H9 (cell line): ENCODE measurements around the gene GSTM3. TPM values are rescaled to one million over a fixed set of nuclear protein-coding genes. Genes with fewer than 3 reads are reported as not detected.

ENCODE experiments used
- DNase-seq: peaks from one replicate; pipeline ENCODE4 v3.0.0-alpha.2; 2017
- H2AFZ ChIP-seq: one replicate; pipeline ENCODE4 v1.6.1; 2013; ENCODE audit warnings: mild to moderate bottlenecking, low read length, control low read depth, moderate library complexity
- H2AK5ac ChIP-seq: 2 replicates; pipeline ENCODE4 v1.6.1; 2013; ENCODE audit warnings: low read length, control low read depth, mixed read lengths; ENCODE audit not compliant: insufficient read length
- H2BK120ac ChIP-seq: one replicate; pipeline ENCODE4 v1.6.1; 2013; ENCODE audit warnings: low read depth, mild to moderate bottlenecking, low read length, control low read depth, inconsistent platforms; ENCODE audit not compliant: poor library complexity, severe bottlenecking
- H2BK12ac ChIP-seq: 2 replicates; pipeline ENCODE4 v1.6.1; 2013; ENCODE audit warnings: low read length, control low read depth, mixed read lengths, low read depth; ENCODE audit not compliant: insufficient read length
- H2BK15ac ChIP-seq: 2 replicates; pipeline ENCODE4 v1.6.1; 2013; ENCODE audit warnings: low read depth, low read length, control low read depth
- H2BK20ac ChIP-seq: one replicate; pipeline ENCODE4 v1.6.1; 2013; ENCODE audit warnings: low read depth, mild to moderate bottlenecking, low read length, control low read depth, inconsistent platforms; ENCODE audit not compliant: poor library complexity, severe bottlenecking
- H2BK5ac ChIP-seq: 2 replicates; pipeline ENCODE4 v1.6.1; 2013; ENCODE audit warnings: low read length, control low read depth, mixed read lengths; ENCODE audit not compliant: insufficient read length
- H3K14ac ChIP-seq: 2 replicates; pipeline ENCODE4 v1.6.1; 2013; ENCODE audit warnings: low read length, control low read depth; ENCODE audit not compliant: insufficient read depth
- H3K18ac ChIP-seq: 2 replicates; pipeline ENCODE4 v1.6.1; 2013; ENCODE audit warnings: low read depth, mild to moderate bottlenecking, mixed read lengths, low read length, control low read depth; ENCODE audit not compliant: insufficient read length
- H3K23ac ChIP-seq: 2 replicates; pipeline ENCODE4 v1.6.1; 2013; ENCODE audit warnings: low read length, control low read depth, mixed read lengths, low read depth; ENCODE audit not compliant: insufficient read length
- H3K23me2 ChIP-seq: 2 replicates; pipeline ENCODE4 v1.6.1; 2013; ENCODE audit warnings: low read depth, mild to moderate bottlenecking, mixed read lengths, low read length, control low read depth; ENCODE audit not compliant: insufficient read length, poor library complexity, severe bottlenecking
- H3K27ac ChIP-seq: 2 replicates; pipeline ENCODE4 v1.5.1; 2013; ENCODE audit warnings: low read length, control low read depth, mixed read lengths, low read depth; ENCODE audit not compliant: insufficient read length
- H3K27me3 ChIP-seq: 2 replicates; pipeline ENCODE4 v1.6.1; 2013; ENCODE audit warnings: low read length, control low read depth, inconsistent platforms; ENCODE audit not compliant: insufficient read depth
- H3K4ac ChIP-seq: 2 replicates; pipeline ENCODE4 v1.6.1; 2013; ENCODE audit warnings: low read depth, mild to moderate bottlenecking, control low read depth, inconsistent platforms, low read length, moderate library complexity
- H3K4me1 ChIP-seq: 2 replicates; pipeline ENCODE4 v1.6.1; 2013; ENCODE audit warnings: low read length, control low read depth, inconsistent platforms; ENCODE audit not compliant: insufficient read depth
- H3K4me2 ChIP-seq: 2 replicates; pipeline ENCODE4 v1.6.1; 2013; ENCODE audit warnings: low read length, control low read depth, mixed read lengths; ENCODE audit not compliant: insufficient read length, insufficient read depth
- H3K56ac ChIP-seq: 2 replicates; pipeline ENCODE4 v1.6.1; 2013; ENCODE audit warnings: low read depth, mild to moderate bottlenecking, mixed read lengths, low read length, control low read depth; ENCODE audit not compliant: insufficient read length
- H3K79me1 ChIP-seq: 2 replicates; pipeline ENCODE4 v1.6.1; 2013; ENCODE audit warnings: low read depth, mild to moderate bottlenecking, moderate library complexity, low read length, control low read depth, inconsistent platforms; ENCODE audit not compliant: insufficient read depth, poor library complexity, severe bottlenecking
- H3K79me2 ChIP-seq: 2 replicates; pipeline ENCODE4 v1.6.1; 2013; ENCODE audit warnings: low read length, control low read depth, inconsistent platforms; ENCODE audit not compliant: insufficient read depth
- H3K9ac ChIP-seq: 2 replicates; pipeline ENCODE4 v1.6.1; 2013; ENCODE audit warnings: low read length, control low read depth, mixed read lengths; ENCODE audit not compliant: insufficient read length; ENCODE audit errors: extremely low read depth
- H3K9me3 ChIP-seq: one replicate; pipeline ENCODE4 v1.6.1; 2013; ENCODE audit warnings: low read depth, low read length, inconsistent platforms; ENCODE audit not compliant: control insufficient read depth
- H3T11ph ChIP-seq: one replicate; pipeline ENCODE4 v1.6.1; 2013; ENCODE audit warnings: mild to moderate bottlenecking, low read length, control low read depth, inconsistent platforms
- H4K20me1 ChIP-seq: one replicate; pipeline ENCODE4 v1.6.1; 2013; ENCODE audit not compliant: control insufficient read depth, insufficient read length, insufficient read depth
- H4K5ac ChIP-seq: 2 replicates; pipeline ENCODE4 v1.6.1; 2013; ENCODE audit warnings: low read depth, mild to moderate bottlenecking, mixed read lengths, low read length, control low read depth; ENCODE audit not compliant: insufficient read length
- H4K8ac ChIP-seq: replicated peaks from 2 replicates; pipeline ENCODE4 v1.6.1; 2013; ENCODE audit warnings: low read length, control low read depth, mixed read lengths, low read depth; ENCODE audit not compliant: insufficient read length
- H4K91ac ChIP-seq: 2 replicates; pipeline ENCODE4 v1.6.1; 2013; ENCODE audit warnings: low read depth, mild to moderate bottlenecking, moderate library complexity, mixed read lengths, low read length, control low read depth; ENCODE audit not compliant: insufficient read length
- H3K27ac Mint-ChIP-seq, 3 experiments: 2 replicates in 2 of 3; 3 replicates in 1 of 3; pipeline ENCODE4 v1.8.0; 2020 to 2021; ENCODE audit warnings: mixed read lengths in 3 of 3, mild to moderate bottlenecking in 1 of 3, moderate library complexity in 1 of 3
- H3K27me3 Mint-ChIP-seq: 2 replicates; pipeline ENCODE4 v1.8.0; 2021; ENCODE audit warnings: low read depth, mild to moderate bottlenecking, moderate library complexity, mixed read lengths
- H3K36me3 Mint-ChIP-seq, 3 experiments: 2 replicates in 2 of 3; 3 replicates in 1 of 3; pipeline ENCODE4 v1.8.0; 2020 to 2021; ENCODE audit warnings: low read depth in 3 of 3, mixed read lengths in 3 of 3; ENCODE audit not compliant: insufficient read depth in 1 of 3
- H3K4me1 Mint-ChIP-seq, 2 experiments: 2 replicates each; pipeline ENCODE4 v1.8.0; 2020; ENCODE audit warnings: mixed read lengths in 2 of 2
- H3K4me3 Mint-ChIP-seq, 2 experiments: 2 replicates in 1 of 2; 3 replicates in 1 of 2; pipeline ENCODE4 v1.8.0; 2020 to 2021; ENCODE audit warnings: mild to moderate bottlenecking in 2 of 2, mixed read lengths in 2 of 2, moderate library complexity in 1 of 2
- H3K9me3 Mint-ChIP-seq, 2 experiments: 2 replicates in 1 of 2; 3 replicates in 1 of 2; pipeline ENCODE4 v1.8.0; 2020; ENCODE audit warnings: mild to moderate bottlenecking in 2 of 2, mixed read lengths in 2 of 2, moderate library complexity in 1 of 2
- CTCF ChIP-seq: fragments of 200-600 bp; sonication (generic); conservative IDR thresholded peaks from 3 replicates; pipeline ENCODE4 v1.8.0; 2021; ENCODE audit warnings: antibody characterized with exemption, mild to moderate bottlenecking
- WGBS: extraction: QIAGEN DNeasy Blood & Tissue Kit; methylation state at CpG from one replicate; pipeline ENCODE4 v1.1.7; 2013; ENCODE audit warnings: missing lambda C conversion rate, low lambda C conversion rate, mixed read lengths; ENCODE audit not compliant: insufficient read length; ENCODE audit errors: extremely low coverage; 5-methylcytosine and 5-hydroxymethylcytosine counted together
- total RNA-seq: library from RNA; stranded (reverse); gene quantifications from 2 replicates; pipeline ENCODE4 v1.2.1, GENCODE V29; 2021

GSTM3 gene
- total RNA-seq, 1 experiment from 2014 or later = 3.5 TPM

DNA sequence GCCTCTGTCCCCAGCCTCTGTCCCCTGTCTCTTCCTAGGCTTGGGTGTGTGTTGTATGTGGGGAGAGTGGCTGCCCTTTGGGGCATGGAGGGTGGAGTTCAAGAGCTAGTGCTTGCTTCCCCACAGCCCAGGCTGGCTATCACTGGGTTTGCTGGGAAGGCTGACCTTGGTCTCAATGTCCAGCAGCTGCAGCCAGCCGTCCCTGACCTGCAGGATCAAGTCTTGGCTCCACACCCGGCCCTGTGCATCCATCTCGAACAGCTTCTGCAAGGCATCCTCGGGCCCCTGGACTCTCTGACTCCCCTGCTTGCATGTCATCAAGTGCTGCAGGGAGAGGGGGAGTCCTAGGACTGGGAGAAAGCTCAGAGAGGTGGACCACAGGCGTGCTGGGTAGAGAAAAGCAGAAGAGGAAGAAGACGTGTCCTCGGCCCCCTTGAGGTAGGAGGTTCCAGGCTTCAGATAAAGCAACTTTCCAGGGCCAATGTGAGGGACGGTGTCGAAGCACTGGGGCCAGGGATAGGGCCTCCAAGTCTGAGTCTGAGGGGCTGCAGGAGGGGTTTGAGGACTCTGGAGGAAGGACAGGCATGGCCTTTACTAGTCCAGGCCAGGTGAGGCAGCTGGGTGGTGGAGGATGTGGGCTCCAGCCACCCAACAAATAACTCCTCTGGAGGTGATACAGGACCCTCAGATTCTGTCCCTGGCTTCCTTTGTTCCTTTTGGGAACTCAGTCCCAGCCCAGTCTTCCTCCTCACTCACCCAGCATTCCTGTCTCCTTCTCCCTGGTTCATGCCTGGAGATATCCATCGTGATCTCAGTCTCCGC lies 18.9 kb upstream of the GSTM3 start:
- Histone ChIP-seq H3K4ac (no peak overlapping the region), H2AFZ (no peak overlapping the region), H3K14ac (no peak overlapping the region; the same call in 1 of the 2 replicates), H3K23me2 (no peaks in the 10 kb centered on the region), H3K18ac (no peak overlapping the region), H3K27ac (no peak overlapping the region), H3K9ac (no peak overlapping the region), H3K4me2 (no peak overlapping the region), H3T11ph (no peak overlapping the region), H3K56ac (no peak overlapping the region), H2BK15ac (no peak overlapping the region), H2AK5ac (no peak overlapping the region), H2BK120ac (no peak overlapping the region), H3K27me3 (no peaks in the 10 kb centered on the region), H3K4me1 (no peaks in the 10 kb centered on the region), H3K23ac (no peak overlapping the region), H3K79me2 (no peaks in the 10 kb centered on the region), H3K9me3 (no peaks in the 10 kb centered on the region), H2BK20ac (no peak overlapping the region), H4K91ac (no peak overlapping the region), H2BK12ac (no peak overlapping the region), H4K8ac (no peak overlapping the region), H4K20me1 (no peaks in the 10 kb centered on the region), H3K79me1 (no peaks in the 10 kb centered on the region), H4K5ac (no peak overlapping the region), H2BK5ac (no peak overlapping the region)
- no peaks in the 10 kb centered on the region for H3K36me3 Mint-ChIP-seq
- WGBS = no CpG with 5 or more reads among the region's 11 CpGs
- no peaks in the 10 kb centered on the region for H3K9me3 Mint-ChIP-seq
- no peak overlapping the region for H3K4me3 Mint-ChIP-seq
- no peak for DNase-seq
- no peak overlapping the region for H3K27ac Mint-ChIP-seq
- no peak for TF ChIP-seq CTCF
- no peaks in the 10 kb centered on the region; the same call in 1 of the 2 replicates for H3K27me3 Mint-ChIP-seq
- H3K4me1 Mint-ChIP-seq = peaks cover 4 to 5% of the 10 kb centered on the region in 2 experiments; a peak in 2 of 4 replicates
